Endothelial cell of umbilical vein (primary cell): ENCODE data around the gene GRID1. TPM values are rescaled to one million over a fixed set of nuclear protein-coding genes. Genes with fewer than 3 reads are reported as not detected.

Experiments
- BruUV-seq: library from RNA; stranded (reverse); fragments of 400-500 nt; replicated peaks from 2 replicates; lab custom pipeline; 2021; lab: Mats Ljungman, UMichigan
- CTCF ChIA-PET: fragments of 300-600, 350-600 bp; sonication (Branson Sonifier 250); formaldehyde crosslinking; loops from one replicate; lab custom pipeline; 2021; ENCODE audit warnings: antibody characterized with exemption, inconsistent platforms; lab: Charles Lee
- POLR2A ChIA-PET: fragments of 300-600, 350-600 bp; sonication (Branson Sonifier 250); formaldehyde crosslinking; loops from one replicate; lab custom pipeline; 2021; ENCODE audit warnings: antibody characterized with exemption, inconsistent platforms; lab: Charles Lee
- DNase-seq: peaks from one replicate; pipeline ENCODE4 v3.0.0-alpha.2; 2011; ENCODE audit warnings: low read depth, low spot score
- FAIRE-seq: peaks from 2 replicates; lab custom pipeline; 2011; peaks lifted over from hg19 to GRCh38; lab: Jason Lieb, UNC
- H2AFZ ChIP-seq: 2 replicates; pipeline ENCODE4 v1.6.0; 2012; ENCODE audit warnings: low read depth, low read length, control low read depth, inconsistent platforms
- H3K27ac ChIP-seq: 2 replicates; pipeline ENCODE4 v1.5.1; 2011; ENCODE audit warnings: low read depth, mild to moderate bottlenecking, control low read depth, low read length, moderate library complexity; ENCODE audit not compliant: insufficient read depth
- H3K27me3 ChIP-seq, 2 experiments: 2 replicates each; pipeline versions ENCODE4 v1.6.0 to v1.6.1; 2011; ENCODE audit warnings: low read length in 2 of 2, mixed read lengths in 1 of 2; ENCODE audit not compliant: control insufficient read depth in 2 of 2, insufficient read depth in 2 of 2
- H3K36me3 ChIP-seq, 2 experiments: 2 replicates in 1 of 2; 3 replicates in 1 of 2; pipeline ENCODE4 v1.5.1; 2011; ENCODE audit warnings: low read length in 2 of 2, mild to moderate bottlenecking in 1 of 2, moderate library complexity in 1 of 2; ENCODE audit not compliant: control insufficient read depth in 2 of 2, insufficient read depth in 2 of 2; ENCODE audit errors: extremely low read depth in 1 of 2
- H3K4me1 ChIP-seq: 3 replicates; pipeline ENCODE4 v1.5.1; 2011; ENCODE audit warnings: mild to moderate bottlenecking, low read length; ENCODE audit not compliant: control insufficient read depth, insufficient read depth; ENCODE audit errors: extremely low read depth
- H3K4me2 ChIP-seq: 2 replicates; pipeline ENCODE4 v1.6.1; 2011; ENCODE audit warnings: low read length, control low read depth, mixed read lengths; ENCODE audit not compliant: insufficient read depth
- H3K4me3 ChIP-seq, 3 experiments: fragments of 200-600 bp in 1 of 3; sonication (generic), shearing (Covaris generic) in 1 of 3; replicated peaks in 1 of 3; 2 replicates each; pipeline ENCODE4 v1.5.1; 2011 to 2016; ENCODE audit warnings: control low read depth in 3 of 3, low read length in 3 of 3, mild to moderate bottlenecking in 2 of 3, inconsistent platforms in 1 of 3, low read depth in 1 of 3, moderate library complexity in 1 of 3; ENCODE audit not compliant: insufficient read depth in 1 of 3
- H3K79me2 ChIP-seq: 2 replicates; pipeline ENCODE4 v1.6.0; 2012; ENCODE audit warnings: low read length, inconsistent platforms; ENCODE audit not compliant: control insufficient read depth, insufficient read depth
- H3K9ac ChIP-seq: replicated peaks from 2 replicates; pipeline ENCODE3; 2011; ENCODE audit warnings: low read length, control low read depth; ENCODE audit not compliant: insufficient read depth; ENCODE audit errors: extremely low read depth
- H3K9me1 ChIP-seq: replicated peaks from 3 replicates; pipeline ENCODE4 v1.6.0; 2011; ENCODE audit warnings: mild to moderate bottlenecking, low read length; ENCODE audit not compliant: control insufficient read depth, insufficient read depth; ENCODE audit errors: extremely low read depth
- H3K9me3 ChIP-seq: replicated peaks from 2 replicates; pipeline ENCODE4 v1.5.1; 2012; ENCODE audit warnings: low read length, inconsistent platforms; ENCODE audit not compliant: control insufficient read depth, insufficient read depth
- H4K20me1 ChIP-seq: replicated peaks from 2 replicates; pipeline ENCODE3; 2011; ENCODE audit warnings: mild to moderate bottlenecking, low read length; ENCODE audit not compliant: control insufficient read depth, insufficient read depth; ENCODE audit errors: extremely low read depth
- EZH2 ChIP-seq: IDR thresholded peaks from 2 replicates; pipeline ENCODE4 v1.6.1; 2012; ENCODE audit warnings: borderline replicate concordance, low read depth, mild to moderate bottlenecking, moderate library complexity, low read length, inconsistent platforms; ENCODE audit not compliant: severe bottlenecking
- FOS ChIP-seq: IDR thresholded peaks from 2 replicates; pipeline ENCODE4 v1.6.1; 2011; ENCODE audit warnings: mild to moderate bottlenecking, low read length, moderate library complexity, borderline replicate concordance; ENCODE audit not compliant: insufficient read depth
- GATA2 ChIP-seq: IDR thresholded peaks from 2 replicates; pipeline ENCODE4 v1.7.0; 2011; ENCODE audit warnings: low read depth, mild to moderate bottlenecking, moderate library complexity, mixed read lengths, low read length; ENCODE audit not compliant: insufficient read length, insufficient read depth
- JUN ChIP-seq: IDR thresholded peaks from 2 replicates; pipeline ENCODE4 v1.6.1; 2011; ENCODE audit warnings: borderline replicate concordance, low read depth; ENCODE audit not compliant: insufficient read length, insufficient read depth
- MYC ChIP-seq: IDR thresholded peaks from one replicate; pipeline ENCODE4 v1.6.1; 2011; ENCODE audit warnings: mild to moderate bottlenecking, low read depth, low read length
- POLR2A ChIP-seq: IDR thresholded peaks from 2 replicates; pipeline ENCODE4 v1.6.1; 2012; ENCODE audit warnings: low read depth, mild to moderate bottlenecking, control low read depth, low read length
- POLR2AphosphoS5 ChIP-seq: IDR thresholded peaks from 2 replicates; pipeline ENCODE4 v1.6.1; 2012; ENCODE audit warnings: low read depth, mild to moderate bottlenecking, control low read depth, low read length, moderate library complexity; ENCODE audit not compliant: insufficient read depth
- dilution Hi-C: fragments of 300-500 bp; cut with MboI; formaldehyde crosslinking; loops from one replicate; pipeline ENCODE4 v1.15.0; 2019; ENCODE audit warnings: low sequenced_read_pairs; ENCODE audit not compliant: extremely low pct_ligation_motif_present
- intact Hi-C: fragments of 100-400 bp; cut with micrococcal nuclease; formaldehyde crosslinking; loops from one replicate; pipeline ENCODE4 v1.10.0; 2022
- polyA plus RNA-seq, 4 experiments: library from polyadenylated mRNA; depleted of rRNA in 3 of 4; stranded (reverse) in 3 of 4; unstranded in 1 of 4; fragments of >200 nt; gene quantifications; 2 replicates each; pipeline versions ENCODE4 v1.2.1 to v1.2.3, GENCODE V29; 2011 to 2012; ENCODE audit warnings: missing spikeins in 1 of 4
- total RNA-seq: library from RNA; stranded (reverse); gene quantifications from 2 replicates; pipeline ENCODE4 v1.2.3, GENCODE V29; 2021
- TF ChIP-seq, protein P1 (sequence below): IDR thresholded peaks from 2 replicates; pipeline ENCODE4 v1.6.1; 2011; ENCODE audit not compliant: insufficient read depth, insufficient read length
- TF ChIP-seq, protein P2 (sequence below), 2 donors: IDR thresholded peaks; 1 replicate in 1 of 2; 2 replicates in 1 of 2; pipeline ENCODE4 v1.5.1; 2011; ENCODE audit warnings: low read length in 2 of 2, mild to moderate bottlenecking in 2 of 2, moderate library complexity in 2 of 2, control low read depth in 1 of 2, inconsistent platforms in 1 of 2, low read depth in 1 of 2; ENCODE audit not compliant: insufficient read depth in 1 of 2; ENCODE audit errors: extremely low read depth in 1 of 2

The GRID1 gene
- total and polyA plus RNA-seq, 2 donors (not counting 3 experiments of a cell fraction or from before 2014, with no cell fraction given): not detected

GRCh38 chr10:86057708-86058107 lies 308.9 kb downstream of the GRID1 start:
- BruUV-seq: no TSS peak
- FAIRE-seq: no peak
- CTCF ChIA-PET: no interaction called here

More at GRCh38 chr10:86057708-86058107, 308.9 kb downstream of the GRID1 start:
- no peaks in the 10 kb centered on the region for H3K9me1 ChIP-seq
- no peak overlapping the region for H3K9ac ChIP-seq
- H4K20me1 ChIP-seq: no peaks in the 10 kb centered on the region
- DNase-seq: no peak
- H2AFZ ChIP-seq: no peak overlapping the region
- no peak overlapping the region for H3K4me2 ChIP-seq
- intact Hi-C loops (no loop called here), dilution Hi-C loops (no loop called here)
- POLR2A ChIA-PET: no interaction called here
- no peaks in the 10 kb centered on the region for H3K4me1 ChIP-seq
- H3K9me3 ChIP-seq: peaks cover 2% of the 10 kb centered on the region
- H3K79me2 ChIP-seq: no peaks in the 10 kb centered on the region
- no peaks in the 10 kb centered on the region for H3K36me3 ChIP-seq
- no peak overlapping the region for H3K27ac ChIP-seq
- no peaks in the 10 kb centered on the region for H3K27me3 ChIP-seq
- TF ChIP-seq, protein P1, sequence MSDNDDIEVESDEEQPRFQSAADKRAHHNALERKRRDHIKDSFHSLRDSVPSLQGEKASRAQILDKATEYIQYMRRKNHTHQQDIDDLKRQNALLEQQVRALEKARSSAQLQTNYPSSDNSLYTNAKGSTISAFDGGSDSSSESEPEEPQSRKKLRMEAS: no peak
- no peak for TF ChIP-seq POLR2AphosphoS5
- TF ChIP-seq FOS: no peak
- no peak for TF ChIP-seq EZH2
- TF ChIP-seq, protein P2, sequence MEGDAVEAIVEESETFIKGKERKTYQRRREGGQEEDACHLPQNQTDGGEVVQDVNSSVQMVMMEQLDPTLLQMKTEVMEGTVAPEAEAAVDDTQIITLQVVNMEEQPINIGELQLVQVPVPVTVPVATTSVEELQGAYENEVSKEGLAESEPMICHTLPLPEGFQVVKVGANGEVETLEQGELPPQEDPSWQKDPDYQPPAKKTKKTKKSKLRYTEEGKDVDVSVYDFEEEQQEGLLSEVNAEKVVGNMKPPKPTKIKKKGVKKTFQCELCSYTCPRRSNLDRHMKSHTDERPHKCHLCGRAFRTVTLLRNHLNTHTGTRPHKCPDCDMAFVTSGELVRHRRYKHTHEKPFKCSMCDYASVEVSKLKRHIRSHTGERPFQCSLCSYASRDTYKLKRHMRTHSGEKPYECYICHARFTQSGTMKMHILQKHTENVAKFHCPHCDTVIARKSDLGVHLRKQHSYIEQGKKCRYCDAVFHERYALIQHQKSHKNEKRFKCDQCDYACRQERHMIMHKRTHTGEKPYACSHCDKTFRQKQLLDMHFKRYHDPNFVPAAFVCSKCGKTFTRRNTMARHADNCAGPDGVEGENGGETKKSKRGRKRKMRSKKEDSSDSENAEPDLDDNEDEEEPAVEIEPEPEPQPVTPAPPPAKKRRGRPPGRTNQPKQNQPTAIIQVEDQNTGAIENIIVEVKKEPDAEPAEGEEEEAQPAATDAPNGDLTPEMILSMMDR (IDR thresholded peaks at IDR 0.05; ENCODE audit: extremely low read depth in 1 of 2, insufficient read depth in 1 of 2, low read depth in 1 of 2, low read length in 2 of 2): no peak
- no peak for TF ChIP-seq JUN
- TF ChIP-seq GATA2: no peak
- TF ChIP-seq MYC: no peak
- no peak for TF ChIP-seq POLR2A
- H3K4me3 ChIP-seq: no peak overlapping the region
